NCI-H2029 treated with DMSO at 0.1 percent for 48 hours (cell line): ENCODE measurements around the gene FOXC1.
A peak's percentile ranks its signal among the peaks of the same experiment; 100 is the strongest.

Experiments
- DNase-seq: peaks from one replicate; lab custom pipeline; 2025; lab: John Stamatoyannopoulos, UW

FOXC1 gene

DNA sequence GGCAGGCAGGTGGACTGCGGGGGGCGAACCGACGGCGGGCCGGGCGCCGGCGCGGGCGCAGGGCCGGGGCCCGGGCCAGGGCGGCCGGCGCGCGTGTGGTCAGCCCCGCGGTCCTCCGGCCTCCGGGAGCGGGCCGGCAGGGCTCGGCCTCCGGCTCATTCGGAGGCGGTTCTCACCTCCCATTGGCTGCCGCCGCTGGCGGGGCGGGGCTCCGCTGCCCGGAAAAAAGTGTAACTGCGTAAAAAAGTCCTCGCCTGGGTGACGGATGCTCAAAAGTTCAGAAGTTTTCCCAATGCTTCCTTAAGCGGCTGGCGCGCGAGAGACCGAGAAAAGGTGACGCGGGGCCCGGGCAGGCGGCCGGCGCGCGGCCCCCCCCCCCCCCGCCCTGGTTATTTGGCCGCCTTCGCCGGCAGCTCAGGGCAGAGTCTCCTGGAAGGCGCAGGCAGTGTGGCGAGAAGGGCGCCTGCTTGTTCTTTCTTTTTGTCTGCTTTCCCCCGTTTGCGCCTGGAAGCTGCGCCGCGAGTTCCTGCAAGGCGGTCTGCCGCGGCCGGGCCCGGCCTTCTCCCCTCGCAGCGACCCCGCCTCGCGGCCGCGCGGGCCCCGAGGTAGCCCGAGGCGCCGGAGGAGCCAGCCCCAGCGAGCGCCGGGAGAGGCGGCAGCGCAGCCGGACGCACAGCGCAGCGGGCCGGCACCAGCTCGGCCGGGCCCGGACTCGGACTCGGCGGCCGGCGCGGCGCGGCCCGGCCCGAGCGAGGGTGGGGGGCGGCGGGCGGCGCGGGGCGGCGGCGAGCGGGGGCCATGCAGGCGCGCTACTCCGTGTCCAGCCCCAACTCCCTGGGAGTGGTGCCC is at the start of gene FOXC1:
FOXC1 (plus strand) TSS at position 268 of the 849 bp plus-strand sequence; CDS start at position 799, 531 bp downstream.
- DNase-seq, result peak; percentile 72

DNA sequence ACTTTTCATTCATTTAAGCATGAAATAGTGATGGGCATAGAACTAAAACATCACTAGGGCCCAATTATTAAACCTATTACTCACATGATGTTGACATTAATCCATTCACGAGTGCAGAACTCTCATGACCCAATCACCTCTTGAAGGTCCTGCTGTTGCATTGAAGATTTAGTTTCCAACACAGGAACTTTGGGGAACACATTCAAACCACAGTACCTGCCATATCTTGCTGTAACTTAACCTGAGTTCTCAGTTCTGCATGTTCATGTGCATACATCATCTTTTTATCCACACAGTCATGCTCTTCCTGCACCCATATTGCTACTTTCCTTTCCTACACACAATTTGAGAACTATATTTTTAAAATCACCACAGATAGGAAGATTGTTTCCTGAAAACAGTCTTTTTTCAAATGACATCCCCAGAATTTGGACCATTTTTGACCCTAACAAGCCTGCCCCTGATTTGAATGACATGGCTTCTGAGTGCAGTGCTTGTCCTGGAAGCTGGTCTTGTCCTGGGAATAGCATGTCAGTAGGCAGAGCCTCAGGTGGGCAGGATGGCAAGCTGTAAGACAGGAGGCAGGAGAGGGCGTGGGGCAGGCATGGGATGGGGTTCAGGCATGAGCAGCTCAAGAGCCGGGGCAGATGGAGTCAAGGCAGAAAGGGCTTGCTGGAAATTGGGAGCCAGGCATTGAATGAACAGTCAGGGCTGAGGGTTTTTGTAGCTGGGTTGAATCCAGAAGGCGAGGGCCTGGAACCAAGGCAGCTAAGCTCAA is 49.2 kb upstream of the FOXC1 start:
- no peak for DNase-seq

DNA sequence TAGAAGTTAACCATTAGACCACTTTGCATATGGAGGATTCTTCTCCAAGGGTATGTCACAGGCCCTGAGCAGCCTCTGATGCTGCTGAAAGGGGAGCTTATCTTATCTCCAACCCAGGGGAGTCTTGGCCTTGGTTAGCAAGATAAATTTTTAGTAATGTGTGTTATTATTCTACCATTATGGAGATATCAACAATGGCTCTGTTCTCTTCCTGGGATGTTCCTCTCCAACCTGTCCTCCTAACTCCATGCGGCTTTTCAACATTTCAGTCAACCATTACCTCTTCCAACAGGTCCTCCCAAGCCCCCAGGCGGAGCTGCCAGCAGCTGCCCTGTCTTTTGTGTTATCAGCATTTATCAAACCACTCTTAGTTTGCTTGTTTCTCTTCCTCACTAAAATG is 48.4 kb upstream of the FOXC1 start:
- DNase-seq, result no peak

- DNase-seq, result no peak
Measured at GRCh38 chr6:1562171-1562955, 47.4 kb upstream of the FOXC1 start.

DNA sequence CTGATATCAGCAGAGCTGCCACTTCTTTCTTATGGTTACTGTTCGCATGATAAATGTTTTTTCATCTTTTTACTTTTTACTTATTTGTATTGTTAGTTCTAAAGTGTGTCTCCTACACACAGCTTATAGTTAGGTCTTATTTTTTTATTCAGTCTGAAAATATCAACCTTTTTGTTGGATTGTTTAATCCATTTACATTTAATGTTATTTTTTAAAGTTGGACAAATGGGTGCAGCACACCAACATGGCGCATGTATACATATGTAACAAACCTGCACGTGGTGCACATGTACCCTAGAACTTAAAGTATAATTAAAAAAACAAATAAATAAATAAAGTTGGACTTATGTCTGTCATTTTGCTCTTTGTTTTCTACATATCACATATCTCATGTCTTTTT is 40.3 kb upstream of the FOXC1 start:
- DNase-seq, result no peak

- no peak for DNase-seq
Measured at GRCh38 chr6:1570848-1571247, 38.9 kb upstream of the FOXC1 start.

DNA sequence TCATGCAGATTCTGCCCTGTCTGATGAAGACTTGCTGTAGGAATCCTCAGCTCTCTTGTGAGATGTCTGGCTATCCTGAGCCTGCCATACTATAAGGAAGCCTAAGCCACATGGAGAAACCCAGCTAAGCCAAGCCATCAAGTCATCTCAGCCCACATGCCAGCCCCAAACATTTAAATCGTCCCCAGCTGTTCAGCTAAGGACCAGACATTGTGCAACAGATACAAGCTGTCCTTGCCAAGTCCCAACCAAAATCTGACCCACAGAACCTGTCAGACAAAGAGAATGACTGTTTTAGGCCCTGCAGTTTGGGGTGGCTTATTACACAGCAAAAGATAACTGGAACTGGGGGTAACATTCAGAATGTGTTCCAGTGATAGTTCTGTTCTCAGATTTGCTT is 36.8 kb upstream of the FOXC1 start:
- no peak for DNase-seq

DNA sequence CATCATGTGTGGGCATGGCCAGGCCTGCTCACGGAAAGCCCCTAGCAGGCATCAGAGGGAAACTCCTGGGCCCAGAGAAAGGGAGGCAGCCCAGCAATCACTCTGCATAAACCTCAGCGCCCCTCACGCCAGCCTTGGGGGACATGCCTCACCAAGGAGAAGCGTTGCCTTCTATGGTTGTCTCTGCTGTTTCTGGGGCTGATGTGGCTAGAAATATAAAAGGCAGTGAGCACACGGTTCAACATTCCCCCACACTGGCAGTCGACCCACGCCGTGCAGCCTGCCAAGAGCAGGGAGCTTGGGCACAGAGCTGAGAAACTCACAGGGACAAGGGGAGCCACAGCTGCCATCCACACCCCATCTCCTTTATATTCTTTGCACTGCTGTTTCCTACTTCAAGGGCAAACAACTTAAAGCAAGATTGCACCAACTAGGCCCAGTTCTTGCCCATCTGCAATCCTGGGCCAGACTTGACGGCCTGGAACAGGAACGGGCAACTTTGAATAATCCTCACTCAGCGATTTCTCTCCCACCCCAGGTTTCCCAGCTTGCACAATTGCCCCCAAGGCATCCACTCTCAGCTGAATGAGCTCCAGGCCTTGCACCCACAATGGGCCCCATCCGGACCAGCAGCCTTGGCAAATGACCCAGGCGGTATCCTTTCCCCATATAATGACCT is 35.5 kb upstream of the FOXC1 start:
- no peak for DNase-seq

DNA sequence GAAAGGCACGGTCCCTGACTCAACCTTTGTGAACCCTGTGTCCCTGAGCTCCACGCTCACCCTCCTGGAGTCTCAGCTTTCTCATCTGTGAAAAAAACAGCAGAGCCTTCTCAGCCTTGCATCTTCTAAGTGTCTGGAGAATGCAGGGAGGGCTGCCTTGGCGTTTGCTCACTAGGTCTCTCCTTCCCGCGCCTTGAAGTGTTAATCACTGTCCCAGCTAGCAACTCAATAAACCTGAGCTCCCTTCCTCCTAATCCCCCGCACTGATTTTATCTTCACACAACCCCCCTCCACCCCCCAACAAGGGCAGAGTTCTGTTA is 34.9 kb upstream of the FOXC1 start:
- DNase-seq, result no peak

- DNase-seq, result no peak
Measured at GRCh38 chr6:1575210-1576041, 34.3 kb upstream of the FOXC1 start.

DNA sequence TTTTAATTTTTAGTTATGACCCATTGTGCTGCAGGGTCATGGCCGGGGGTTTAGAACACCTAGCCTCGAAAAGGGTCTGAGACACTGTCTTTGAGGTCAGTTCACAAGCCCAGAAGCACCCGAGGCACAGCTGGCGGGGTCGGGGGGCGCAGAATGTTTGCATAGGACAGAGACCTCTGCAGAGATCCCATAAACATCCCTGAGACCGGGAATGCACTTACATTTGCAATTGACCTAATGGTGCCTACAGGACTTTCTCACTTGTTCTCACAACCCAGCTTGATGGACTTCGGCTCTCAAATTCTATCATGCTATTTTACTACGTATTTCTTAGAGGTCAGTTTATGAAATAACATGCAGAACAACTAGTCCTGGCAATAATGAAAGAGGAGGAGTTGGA is 33.5 kb upstream of the FOXC1 start:
- DNase-seq, result no peak

DNA sequence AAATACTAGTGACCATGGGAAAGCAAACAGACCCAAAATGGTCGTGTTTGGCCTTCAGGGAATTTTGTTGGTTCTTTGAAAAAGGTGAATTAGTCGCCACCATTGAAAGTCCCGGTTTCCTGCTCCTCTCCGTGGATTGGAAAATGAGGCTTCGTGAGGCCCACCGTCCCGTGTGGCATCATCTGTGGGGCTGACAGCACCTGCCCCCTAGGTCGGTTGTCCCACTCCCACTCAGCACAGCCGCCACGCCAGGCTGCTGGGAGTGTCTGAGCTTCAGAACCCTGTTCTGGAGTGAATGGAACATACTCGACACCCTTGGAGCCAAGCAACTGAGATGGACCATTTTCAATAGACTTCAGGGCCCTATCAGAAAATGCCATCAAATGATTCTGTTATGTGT is 33.0 kb upstream of the FOXC1 start:
- no peak for DNase-seq

DNA sequence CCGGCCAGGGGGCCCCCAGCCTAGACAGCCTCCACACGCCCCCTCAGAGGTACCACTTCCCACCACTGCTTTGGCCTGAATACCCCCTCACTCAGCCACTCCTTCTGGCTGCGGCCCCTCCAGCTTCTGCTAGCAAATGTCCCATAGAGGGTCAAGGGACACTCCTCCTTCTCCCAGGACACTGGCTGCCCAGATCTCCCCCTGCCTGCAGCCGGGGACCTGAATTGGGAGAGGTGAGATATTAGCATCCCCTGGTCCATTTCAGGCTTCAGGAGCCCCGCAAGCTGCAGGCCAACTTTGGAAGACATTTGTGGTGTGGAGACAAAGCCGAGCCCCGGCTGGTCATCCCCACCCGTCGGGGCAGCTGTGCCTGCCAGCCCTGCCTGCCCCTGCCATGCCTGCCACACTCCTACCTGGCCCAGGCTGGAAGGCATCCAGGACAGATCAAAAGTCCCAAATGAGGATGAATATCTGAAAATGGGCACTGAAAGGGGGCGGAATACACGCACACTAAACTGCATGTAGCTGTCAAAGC is 32.5 kb upstream of the FOXC1 start:
- no peak for DNase-seq

GRCh38 chr6:1577896-1578745 is 31.6 kb upstream of the FOXC1 start:
- DNase-seq, result no peak

GRCh38 chr6:1579096-1579495 is 30.6 kb upstream of the FOXC1 start:
- no peak for DNase-seq

DNA sequence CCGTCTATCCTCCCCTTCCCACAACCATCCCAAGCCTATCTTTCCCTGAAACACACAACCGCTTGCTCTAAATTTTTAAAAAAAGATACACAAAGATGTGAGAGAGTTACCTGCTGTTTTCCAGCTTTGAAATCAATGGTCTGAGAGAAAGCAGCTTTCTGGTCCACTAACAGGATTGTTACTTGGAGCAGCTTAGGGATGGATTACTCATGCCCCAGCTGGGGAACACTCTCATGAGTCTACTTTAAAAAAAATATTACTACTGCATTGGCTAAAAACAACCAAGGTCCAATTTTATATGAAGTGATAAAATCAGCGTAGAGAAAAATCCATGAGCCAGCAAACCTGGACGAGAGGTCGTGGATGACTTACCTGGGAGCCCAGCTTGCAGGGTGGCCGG is 29.6 kb upstream of the FOXC1 start:
- no peak for DNase-seq

- DNase-seq, result no peak
Measured at GRCh38 chr6:1580585-1580984, 29.1 kb upstream of the FOXC1 start.

DNA sequence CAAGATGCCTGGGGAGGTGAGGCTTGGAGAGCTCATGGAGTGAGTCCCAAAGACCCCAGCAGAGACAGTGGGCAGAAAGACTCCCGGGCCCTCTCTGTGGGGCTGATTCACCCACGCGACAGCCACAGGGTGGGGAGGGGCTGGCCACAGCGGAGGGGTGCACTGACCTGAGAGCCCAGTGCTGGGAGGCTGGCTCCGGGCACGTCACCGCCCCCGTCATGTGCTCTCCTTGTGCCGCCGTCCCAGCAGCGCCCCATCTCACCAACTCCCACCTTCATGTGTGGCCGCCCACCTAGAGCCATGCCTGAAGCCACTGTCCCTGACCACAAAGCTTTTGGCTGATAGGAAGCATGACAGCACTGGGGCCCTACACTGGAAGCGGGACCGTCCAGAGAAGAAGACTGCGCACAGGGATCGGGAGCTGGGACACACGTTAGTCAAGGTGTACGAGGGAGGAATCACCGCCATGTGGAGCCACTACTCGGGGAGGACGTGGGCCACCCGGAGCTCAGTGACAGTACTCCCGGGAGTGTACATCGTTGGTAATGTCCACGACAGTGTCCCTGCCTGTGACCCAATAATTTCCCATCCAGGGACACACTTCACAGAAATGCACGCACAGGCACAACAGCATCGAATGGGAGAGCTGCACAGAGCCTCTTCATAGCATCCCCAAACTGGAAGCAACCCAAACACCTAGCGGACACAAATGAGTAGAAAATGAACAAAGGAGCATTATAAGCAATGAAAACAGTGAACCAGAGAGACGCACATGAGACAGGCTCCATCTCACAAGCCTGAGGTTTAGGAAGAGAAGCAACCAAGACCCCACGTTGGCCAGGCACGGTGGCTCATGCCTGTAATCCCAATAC is 28.4 kb upstream of the FOXC1 start:
- DNase-seq, result no peak

DNA sequence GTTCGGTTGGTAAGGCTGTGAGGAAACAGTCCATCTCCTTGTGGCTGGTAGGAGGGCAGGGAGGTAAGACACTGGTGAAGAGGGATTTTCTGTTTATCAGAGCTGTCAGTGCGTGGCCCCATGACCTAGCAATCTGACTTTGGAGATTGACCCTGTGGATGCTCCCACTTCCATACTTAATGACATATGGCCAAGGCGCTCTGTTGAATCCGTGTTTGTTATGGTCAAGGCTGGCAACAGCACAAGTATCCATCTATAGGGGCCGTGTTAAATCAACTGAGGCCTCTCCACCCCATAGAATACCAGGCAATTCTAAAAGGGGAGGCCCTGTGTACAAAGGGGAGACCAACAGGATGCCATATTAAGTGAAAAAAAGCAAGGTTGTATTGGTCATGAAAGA is 25.6 kb upstream of the FOXC1 start:
- DNase-seq, result no peak
